Stomach smooth muscle (tissue), 2 donors: ENCODE measurements around the gene FARP2.

ENCODE experiments used
- H3K27ac ChIP-seq: one replicate; pipeline ENCODE4 v1.7.0; 2013; ENCODE audit warnings: mild to moderate bottlenecking, low read length, inconsistent platforms
- H3K27me3 ChIP-seq, 2 donors: one replicate each; pipeline ENCODE4 v1.7.0; 2013; ENCODE audit warnings: low read length in 2 of 2; ENCODE audit not compliant: insufficient read depth in 2 of 2, control insufficient read depth in 1 of 2
- H3K36me3 ChIP-seq, 2 donors: one replicate each; pipeline ENCODE4 v1.7.0; 2013; ENCODE audit warnings: low read length in 2 of 2; ENCODE audit not compliant: control insufficient read depth in 2 of 2, insufficient read depth in 2 of 2
- H3K4me1 ChIP-seq: one replicate; pipeline ENCODE4 v1.7.0; 2013; ENCODE audit warnings: low read length; ENCODE audit not compliant: control insufficient read depth, insufficient read depth
- H3K4me3 ChIP-seq, 2 donors: one replicate each; pipeline ENCODE4 v1.7.0; 2013; ENCODE audit warnings: low read length in 2 of 2
- H3K9ac ChIP-seq, 2 donors: one replicate each; pipeline ENCODE4 v1.7.0; 2013; ENCODE audit warnings: low read length in 2 of 2, mild to moderate bottlenecking in 1 of 2
- H3K9me3 ChIP-seq, 2 donors: one replicate each; pipeline ENCODE4 v1.7.0; 2013; ENCODE audit warnings: low read length in 2 of 2; ENCODE audit not compliant: control insufficient read depth in 2 of 2
- donor health status: healthy.
- donor health status: Pancreatic carcinoma.

Gene FARP2

GRCh38 chr2:241508240-241509154 lies 152.4 kb downstream of the FARP2 start, which contains the start of gene STK25:
Gene STK25, minus strand, starts transcription at chr2:241508584. Its CDS starts 549 bp downstream, at chr2:241508035.
- no peaks in the 10 kb centered on the region for H3K9me3 ChIP-seq
- H3K4me1 ChIP-seq = peaks cover 34% of the 10 kb centered on the region
- H3K9ac ChIP-seq = peak within 1 kb of the TSS; percentile 77 to 92
- H3K27ac ChIP-seq = peak within 1 kb of the TSS; percentile 74
- no peaks in the 10 kb centered on the region for H3K27me3 ChIP-seq
- H3K4me3 ChIP-seq = peak within 1 kb of the TSS; percentile 81 to 86
- peaks cover 0 to 10% of the 10 kb centered on the region in 2 donors for H3K36me3 ChIP-seq

DNA sequence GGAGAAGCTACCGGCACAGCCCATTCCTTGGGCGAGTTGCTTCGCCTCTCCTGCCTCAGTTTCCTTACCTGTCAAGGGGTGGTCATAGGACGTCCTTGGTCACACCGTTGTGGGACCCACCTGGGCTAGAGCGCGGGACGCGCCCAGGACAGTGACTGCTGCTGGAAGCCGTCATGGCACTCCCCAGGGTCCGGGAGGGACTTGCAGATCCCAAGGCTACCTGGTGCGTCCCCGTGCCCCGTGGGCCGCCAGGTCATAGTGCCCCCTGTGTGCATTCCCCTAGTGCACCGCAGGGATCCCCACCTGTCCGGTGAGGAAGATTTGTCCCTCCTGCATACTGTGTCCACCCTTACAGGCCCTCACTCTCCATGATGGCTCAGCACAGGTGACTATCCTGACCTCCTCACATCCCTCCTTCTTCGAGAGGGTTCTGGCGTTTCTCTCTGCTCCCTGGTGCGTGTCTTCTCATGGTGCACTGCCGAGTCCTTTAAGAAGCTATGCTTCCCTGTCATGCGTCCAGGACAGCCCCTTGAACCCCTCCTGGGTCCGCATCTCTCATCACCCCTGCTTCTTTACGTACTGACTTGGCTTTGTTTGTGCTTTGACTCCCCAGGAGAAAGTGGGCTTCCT lies 153.2 kb downstream of the FARP2 start:
- H3K27me3 ChIP-seq = no peaks in the 10 kb centered on the region
- H3K4me1 ChIP-seq = peaks cover 32% of the 10 kb centered on the region
- peak overlapping the region; percentile 81 to 86 for H3K4me3 ChIP-seq
- peak overlapping the region; percentile 77 to 92 for H3K9ac ChIP-seq
- peaks cover 0 to 7% of the 10 kb centered on the region in 2 donors for H3K36me3 ChIP-seq
- H3K27ac ChIP-seq = peak overlapping the region; percentile 74
- no peaks in the 10 kb centered on the region for H3K9me3 ChIP-seq

- H3K9me3 ChIP-seq = no peaks in the 10 kb centered on the region
- peaks cover 23% of the 10 kb centered on the region for H3K4me1 ChIP-seq
- peaks cover 0 to 7% of the 10 kb centered on the region in 2 donors for H3K36me3 ChIP-seq
- H3K27ac ChIP-seq = no peak overlapping the region
- H3K27me3 ChIP-seq = no peaks in the 10 kb centered on the region
- no peak overlapping the region for H3K9ac ChIP-seq
- no peak overlapping the region for H3K4me3 ChIP-seq
Measured at GRCh38 chr2:241511091-241511741, 155.1 kb downstream of the FARP2 start.

DNA sequence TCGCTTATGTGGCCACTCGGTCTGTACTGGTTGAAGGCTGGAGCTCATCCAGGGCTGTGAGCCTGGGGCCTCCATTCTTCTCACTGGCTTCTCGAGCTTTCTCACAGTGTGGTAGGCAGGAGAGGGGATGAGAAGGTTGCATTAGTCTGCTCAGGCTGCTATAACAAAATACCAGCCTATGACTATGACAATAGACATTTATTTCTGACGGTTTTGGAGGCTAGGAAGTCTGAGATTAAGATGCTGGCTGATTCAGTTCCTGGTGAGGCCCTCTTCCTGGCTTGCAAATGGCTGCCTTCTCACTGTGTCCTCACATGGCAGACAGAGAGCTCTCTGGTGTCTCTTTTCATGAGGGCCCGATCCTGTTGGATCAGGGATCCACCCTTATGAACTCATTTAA lies 158.5 kb downstream of the FARP2 start:
- Histone ChIP-seq H3K27ac (no peak overlapping the region), H3K4me1 (peaks cover 2% of the 10 kb centered on the region), H3K27me3 (peaks cover under 1 to 2% of the 10 kb centered on the region in 2 donors), H3K9me3 (no peaks in the 10 kb centered on the region), H3K4me3 (no peak overlapping the region), H3K36me3 (peaks cover 0 to 7% of the 10 kb centered on the region in 2 donors), H3K9ac (no peak overlapping the region)

GRCh38 chr2:241514986-241515737 lies 159.1 kb downstream of the FARP2 start:
- Histone ChIP-seq H3K27ac (no peak overlapping the region), H3K27me3 (peaks cover 4 to 6% of the 10 kb centered on the region in 2 donors), H3K9ac (no peak overlapping the region), H3K9me3 (no peaks in the 10 kb centered on the region), H3K36me3 (peaks cover 0 to 7% of the 10 kb centered on the region in 2 donors), H3K4me3 (no peak overlapping the region), H3K4me1 (no peaks in the 10 kb centered on the region)

- Histone ChIP-seq H3K27ac (no peak overlapping the region), H3K4me3 (no peak overlapping the region), H3K36me3 (peaks cover 0 to 3% of the 10 kb centered on the region in 2 donors), H3K9me3 (no peaks in the 10 kb centered on the region), H3K9ac (no peak overlapping the region), H3K27me3 (peaks cover 11 to 12% of the 10 kb centered on the region in 2 donors), H3K4me1 (no peaks in the 10 kb centered on the region)
Measured at GRCh38 chr2:241516520-241516965, 160.5 kb downstream of the FARP2 start.

GRCh38 chr2:241517297-241517696 lies 161.2 kb downstream of the FARP2 start:
- Histone ChIP-seq H3K4me3 (no peak overlapping the region), H3K4me1 (no peaks in the 10 kb centered on the region), H3K27me3 (peaks cover 11 to 15% of the 10 kb centered on the region in 2 donors), H3K36me3 (no peaks in the 10 kb centered on the region), H3K9me3 (no peaks in the 10 kb centered on the region), H3K27ac (no peak overlapping the region), H3K9ac (no peak overlapping the region)

- Histone ChIP-seq H3K36me3 (no peaks in the 10 kb centered on the region), H3K27me3 (peaks cover 15 to 17% of the 10 kb centered on the region in 2 donors), H3K4me1 (no peaks in the 10 kb centered on the region), H3K9ac (no peak overlapping the region), H3K9me3 (no peaks in the 10 kb centered on the region), H3K4me3 (no peak overlapping the region), H3K27ac (no peak overlapping the region)
Measured at GRCh38 chr2:241519669-241520068, 163.6 kb downstream of the FARP2 start.

DNA sequence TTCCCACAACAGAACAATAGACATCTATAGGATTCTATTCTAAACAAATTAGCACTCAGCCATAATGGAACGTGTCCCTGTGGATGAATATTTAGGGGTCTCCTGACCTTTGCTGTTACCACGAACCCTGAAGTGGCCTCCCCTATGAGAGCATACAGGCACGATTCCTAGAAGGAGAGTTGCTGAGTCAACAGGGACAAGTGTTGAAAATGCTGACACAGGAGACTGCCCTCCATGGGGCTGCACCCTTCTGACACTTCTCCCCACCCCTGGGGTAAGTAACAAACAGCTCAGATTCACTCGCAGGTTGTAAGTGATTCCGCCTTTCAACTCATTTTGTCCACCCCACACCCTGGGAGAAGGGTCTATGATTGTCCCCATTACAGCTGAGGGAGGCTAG lies 166.4 kb downstream of the FARP2 start:
- no peaks in the 10 kb centered on the region for H3K9me3 ChIP-seq
- H3K36me3 ChIP-seq = no peaks in the 10 kb centered on the region
- peaks cover 13 to 17% of the 10 kb centered on the region in 2 donors for H3K27me3 ChIP-seq
- H3K4me3 ChIP-seq = no peak overlapping the region
- no peaks in the 10 kb centered on the region for H3K4me1 ChIP-seq
- H3K9ac ChIP-seq = no peak overlapping the region
- no peak overlapping the region for H3K27ac ChIP-seq
